ENCODE measurements around the gene CARMIL3. TPM values are rescaled to one million over a fixed set of nuclear protein-coding genes. Genes with fewer than 3 reads are reported as not detected.

Gene CARMIL3
- total RNA-seq, 4 donors from 2014 or later: 0.42 to 0.60 (median 0.44) TPM; not detected in 1

GRCh38 chr14:24052656-24053547 lies 1.1 kb downstream of the CARMIL3 start:
- Histone ChIP-seq H3K9me3 (no peaks in the 10 kb centered on the region), H3K27me3 (no peaks in the 10 kb centered on the region), H3K27ac (no peak overlapping the region), H3K4me3 (peak overlapping the region; percentile 43 to 75 (median 67)), H3K36me3 (no peaks in the 10 kb centered on the region), H3K4me1 (peaks cover 0 to 16% (median 12%) of the 10 kb centered on the region in 4 donors)
- WGBS, 2 donors: 49 to 59% methylated on average over 17 to 20 of the region's 20 CpGs
- no peak for TF ChIP-seq EP300 (IDR thresholded peaks at IDR 0.05)
- TF ChIP-seq POLR2A (IDR thresholded peaks at IDR 0.05): no peak
- TF ChIP-seq CTCF (IDR thresholded peaks at IDR 0.05): no peak
- DNase-seq (ENCODE audit: low spot score in 2 of 2): no peak

GRCh38 chr14:24053548-24054323 lies 1.9 kb downstream of the CARMIL3 start:
- H3K27ac ChIP-seq: no peak overlapping the region
- no peak overlapping the region for H3K4me3 ChIP-seq
- H3K27me3 ChIP-seq: no peaks in the 10 kb centered on the region
- 71 to 72% methylated on average over 8 to 10 of the region's 10 CpGs for WGBS, 2 donors
- no peaks in the 10 kb centered on the region for H3K36me3 ChIP-seq
- H3K9me3 ChIP-seq: no peaks in the 10 kb centered on the region
- peaks cover 0 to 19% (median 12%) of the 10 kb centered on the region in 4 donors for H3K4me1 ChIP-seq
- TF ChIP-seq POLR2A (IDR thresholded peaks at IDR 0.05) (no peak), EP300 (IDR thresholded peaks at IDR 0.05) (no peak), CTCF (IDR thresholded peaks at IDR 0.05) (no peak)
- DNase-seq (ENCODE audit: low spot score in 2 of 2): no peak

- Histone ChIP-seq H3K4me1 (peaks cover 0 to 19% (median 12%) of the 10 kb centered on the region in 4 donors), H3K4me3 (no peak overlapping the region)
- 84 to 95% methylated on average over 4 to 6 of the region's 6 CpGs for WGBS, 2 donors
Measured at GRCh38 chr14:24054324-24054641, 2.5 kb downstream of the CARMIL3 start.

GRCh38 chr14:24054646-24055045 lies 2.8 kb downstream of the CARMIL3 start:
- TF ChIP-seq CTCF (IDR thresholded peaks at IDR 0.05): no peak
- no peaks in the 10 kb centered on the region for H3K9me3 ChIP-seq
- H3K36me3 ChIP-seq: no peaks in the 10 kb centered on the region
- H3K27ac ChIP-seq: no peak overlapping the region
- 92 to 93% methylated on average over 9 of the region's 9 CpGs for WGBS, 2 donors
- H3K27me3 ChIP-seq: no peaks in the 10 kb centered on the region
- no peak for DNase-seq (ENCODE audit: low spot score in 2 of 2)
- H3K4me1 ChIP-seq: peaks cover 0 to 19% (median 12%) of the 10 kb centered on the region in 4 donors
- H3K4me3 ChIP-seq: no peak overlapping the region

More at GRCh38 chr14:24054324-24054641, 2.5 kb downstream of the CARMIL3 start:
- H3K27ac ChIP-seq: no peak overlapping the region
- TF ChIP-seq POLR2A (IDR thresholded peaks at IDR 0.05) (no peak), EP300 (IDR thresholded peaks at IDR 0.05) (no peak), CTCF (IDR thresholded peaks at IDR 0.05) (no peak)
- H3K9me3 ChIP-seq: no peaks in the 10 kb centered on the region
- DNase-seq (ENCODE audit: low spot score in 2 of 2): no peak
- no peaks in the 10 kb centered on the region for H3K27me3 ChIP-seq
- H3K36me3 ChIP-seq: no peaks in the 10 kb centered on the region
